GM21528 (cell line): Measurements from ENCODE around the gene CFAP70.
"Not testable (repeated sequence)": the region's sequence is repeated elsewhere in the genome, so short reads cannot be mapped to it uniquely, and the experiment has no call there.

ENCODE experiments used
- ATAC-seq: cut with Tn5 transposase; IDR thresholded peaks from one replicate; pipeline ENCODE4 v1.9.1; 2021; ENCODE audit warnings: mild to moderate bottlenecking, moderate library complexity; ENCODE audit not compliant: unreplicated experiment, low FRiP score

Gene CFAP70

GRCh38 chr10:73340121-73340520 is 18.5 kb downstream of the CFAP70 start:
- no peak for ATAC-seq

DNA sequence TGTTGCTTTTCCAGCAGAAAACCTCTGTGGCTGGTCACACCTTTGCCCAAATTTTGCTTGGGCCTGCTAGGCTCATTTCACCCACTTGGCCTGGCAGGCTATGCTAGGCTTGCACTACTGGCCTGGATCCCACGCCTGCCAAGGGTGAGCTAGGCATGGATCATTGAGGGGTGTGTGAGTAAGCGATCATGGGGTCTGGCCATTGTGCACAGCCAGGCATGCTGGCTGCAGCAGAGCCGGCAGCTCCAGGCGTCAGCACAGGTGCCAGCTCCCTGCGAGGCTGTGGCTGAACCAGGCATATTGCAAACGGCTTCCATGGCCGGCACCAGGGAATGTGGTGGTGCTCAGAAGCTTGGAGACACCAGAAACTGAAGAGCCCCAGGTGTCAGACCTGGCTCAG is 19.2 kb downstream of the CFAP70 start:
- no peak for ATAC-seq

- no peak for ATAC-seq
These were observed 19.8 kb downstream of the CFAP70 start for GRCh38 chr10:73338801-73339368.

GRCh38 chr10:73333202-73333601 is 25.5 kb downstream of the CFAP70 start:
- ATAC-seq = no peak

GRCh38 chr10:73332379-73332778 is 26.3 kb downstream of the CFAP70 start:
- ATAC-seq = no peak

DNA sequence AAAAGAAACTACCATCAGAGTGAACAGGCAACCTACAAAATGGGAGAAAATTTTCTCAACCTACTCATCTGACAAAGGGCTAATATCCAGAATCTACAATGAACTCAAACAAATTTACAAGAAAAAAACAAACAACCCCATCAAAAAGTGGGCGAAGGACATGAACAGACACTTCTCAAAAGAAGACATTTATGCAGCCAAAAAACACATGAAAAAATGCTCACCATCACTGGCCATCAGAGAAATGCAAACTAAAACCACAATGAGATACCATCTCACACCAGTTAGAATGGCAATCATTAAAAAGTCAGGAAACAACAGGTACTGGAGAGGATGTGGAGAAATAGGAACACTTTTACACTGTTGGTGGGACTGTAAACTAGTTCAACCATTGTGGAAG is 30.1 kb downstream of the CFAP70 start:
- not testable (repeated sequence) for ATAC-seq

- not testable (repeated sequence) for ATAC-seq
These were observed 33.4 kb downstream of the CFAP70 start for GRCh38 chr10:73325290-73325689.

DNA sequence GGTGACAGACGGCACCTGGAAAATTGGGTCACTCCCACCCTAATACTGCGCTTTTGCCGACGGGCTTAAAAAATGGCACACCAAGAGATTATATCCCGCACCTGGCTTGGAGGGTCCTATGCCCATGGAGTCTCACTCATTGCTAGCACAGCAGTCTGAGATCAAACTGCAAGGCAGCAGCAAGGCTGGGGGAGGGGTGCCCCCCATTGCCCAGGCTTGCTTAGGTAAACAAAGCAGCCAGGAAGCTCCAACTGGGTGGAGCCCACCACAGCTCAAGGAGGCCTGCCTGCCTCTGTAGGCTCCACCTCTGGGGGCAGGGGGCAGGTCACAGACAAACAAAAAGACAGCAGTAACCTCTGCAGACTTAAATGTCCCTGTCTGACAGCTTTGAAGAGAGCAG is 35.1 kb downstream of the CFAP70 start:
- ATAC-seq = not testable (repeated sequence)

DNA sequence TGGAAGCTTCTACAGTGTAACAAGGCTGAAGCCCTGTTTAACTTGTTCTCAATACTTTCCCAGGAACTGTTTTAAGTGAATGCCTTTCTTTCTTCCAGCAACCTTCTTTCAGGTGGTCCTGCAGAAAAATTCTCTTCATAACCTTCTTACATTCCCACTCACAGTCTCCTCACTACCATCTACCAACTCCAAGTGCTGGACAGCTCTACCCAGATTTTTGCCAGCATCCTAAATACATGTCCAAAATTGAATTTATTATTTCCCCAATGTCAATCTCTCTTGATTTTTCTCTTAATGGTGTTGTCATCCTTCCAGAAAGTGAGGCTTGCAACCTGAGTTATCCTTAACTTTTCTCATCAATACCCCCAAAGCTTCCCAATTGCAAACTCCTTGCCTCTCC is 48.2 kb downstream of the CFAP70 start:
- ATAC-seq = no peak

DNA sequence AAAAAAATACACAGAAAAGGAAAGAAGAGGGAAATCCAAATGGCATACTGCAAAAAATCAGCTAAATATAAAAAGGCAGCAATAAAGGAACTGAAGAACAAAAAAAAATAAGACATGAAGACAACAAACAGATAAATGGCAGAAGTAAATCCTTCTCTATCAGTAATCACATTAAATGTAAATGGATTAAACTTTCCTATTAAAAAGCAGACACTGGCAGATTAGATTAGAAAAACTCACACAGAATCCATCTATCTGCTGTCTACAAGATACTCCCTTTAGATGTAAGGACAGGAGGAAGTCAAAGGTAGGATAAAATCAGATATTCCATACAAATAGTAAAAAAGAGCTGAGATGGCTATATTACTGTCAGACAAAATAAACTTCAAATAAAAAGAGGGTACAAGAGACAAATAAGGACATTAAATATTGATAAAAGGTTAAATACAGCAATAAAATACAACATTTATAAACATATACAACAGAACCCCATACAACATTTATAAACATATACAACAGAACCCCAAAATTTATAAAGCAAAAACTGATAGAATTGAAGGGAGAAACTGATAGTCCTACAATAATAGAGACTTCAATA is 51.4 kb downstream of the CFAP70 start:
- ATAC-seq = no peak

DNA sequence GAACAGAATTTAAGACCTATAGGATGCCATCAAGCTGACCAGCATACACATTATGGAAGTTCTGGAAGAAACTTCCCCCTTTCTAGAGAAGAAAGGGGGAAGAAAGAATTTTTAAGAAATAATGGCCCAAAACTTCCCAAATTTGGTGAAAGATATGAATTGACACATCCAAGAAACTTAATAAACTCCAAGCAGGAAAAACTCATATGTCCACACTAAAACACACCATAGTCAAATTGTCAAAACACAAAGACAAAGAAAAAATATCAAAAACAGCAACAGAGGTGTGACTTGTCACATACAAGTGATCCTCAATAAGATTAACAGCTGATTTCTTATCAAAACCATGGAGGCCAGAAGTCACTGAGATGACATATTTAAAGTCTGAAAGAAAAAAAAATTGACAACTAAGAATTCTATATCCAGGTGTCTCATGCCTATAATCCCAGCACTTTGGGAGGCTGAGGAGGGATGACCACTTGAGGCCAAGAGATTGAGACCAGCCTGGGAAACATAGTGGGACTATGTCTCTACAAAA is 52.4 kb downstream of the CFAP70 start:
- no peak for ATAC-seq

GRCh38 chr10:73296946-73297345 is 61.7 kb downstream of the CFAP70 start:
- ATAC-seq = no peak

- no peak for ATAC-seq
These were observed 65.2 kb downstream of the CFAP70 start for GRCh38 chr10:73293461-73293860.

GRCh38 chr10:73289958-73290357 is 68.7 kb downstream of the CFAP70 start:
- no peak for ATAC-seq

GRCh38 chr10:73287441-73287840 is 71.2 kb downstream of the CFAP70 start:
- no peak for ATAC-seq

DNA sequence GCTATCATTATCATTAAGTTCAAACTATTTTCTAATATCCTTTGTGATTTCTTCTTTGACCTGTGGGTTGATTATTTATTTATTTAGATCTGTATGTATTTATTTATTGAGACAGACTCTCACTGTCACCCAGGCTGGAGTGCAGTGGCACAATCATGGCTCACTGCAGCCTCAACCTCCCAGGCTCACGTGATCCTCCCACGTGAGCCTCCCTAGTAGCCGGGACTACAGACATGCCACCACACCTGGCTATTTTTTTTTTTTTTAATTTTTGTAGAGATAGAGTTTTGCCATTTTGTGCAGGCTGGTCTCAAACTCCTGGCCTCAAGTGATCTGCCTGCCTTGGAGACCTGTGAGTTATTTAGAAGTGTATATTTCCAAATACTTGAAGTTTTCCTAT is 77.6 kb downstream of the CFAP70 start:
- ATAC-seq = no peak

DNA sequence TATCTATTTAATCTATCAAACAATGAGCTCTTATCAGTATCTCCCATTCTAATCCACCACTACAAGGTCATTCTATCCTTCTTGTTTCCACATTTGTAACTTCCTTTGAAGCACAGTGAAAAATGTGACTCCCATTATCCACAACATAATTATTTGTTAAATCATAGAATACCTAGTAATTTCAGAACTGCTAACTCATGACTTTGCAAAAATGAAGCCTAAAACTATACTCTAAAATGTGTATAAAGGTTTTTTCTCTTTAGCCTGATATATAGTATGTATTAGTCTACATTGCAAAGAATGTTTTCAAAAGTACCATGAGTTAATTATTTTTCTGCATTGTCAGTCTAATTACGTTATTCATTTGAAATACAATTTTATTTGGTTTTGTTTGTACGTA is 94.2 kb downstream of the CFAP70 start:
- ATAC-seq = no peak

DNA sequence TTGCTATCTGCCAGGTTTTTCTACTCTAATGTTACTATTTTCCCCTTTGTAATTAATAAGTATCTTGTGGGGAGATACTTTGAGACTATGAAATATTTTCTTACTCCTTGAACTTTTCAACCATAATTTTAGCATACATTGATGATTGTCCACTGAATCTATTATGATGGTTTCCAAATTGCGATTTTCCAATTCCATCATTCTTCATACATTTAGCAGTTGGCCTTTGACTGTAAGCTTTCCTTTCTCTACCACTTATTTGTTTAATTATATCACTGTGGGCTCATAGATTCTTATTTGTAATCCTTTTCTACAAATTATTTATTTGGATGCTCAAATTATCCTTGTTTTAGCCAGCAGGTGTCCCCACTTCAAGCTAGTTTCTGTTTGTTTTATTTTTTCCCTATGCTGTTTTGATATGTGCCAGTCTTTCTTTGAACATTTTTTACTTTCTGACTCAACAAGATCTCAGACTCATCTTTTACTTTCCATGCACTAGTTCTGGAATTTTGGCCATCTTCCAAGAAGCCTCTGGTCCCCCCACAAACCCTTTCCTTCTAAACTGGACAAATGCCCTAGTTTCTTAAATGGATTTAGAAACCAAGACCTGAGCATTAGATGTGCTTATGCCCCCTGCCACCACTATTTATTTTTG is 94.8 kb downstream of the CFAP70 start:
- no peak for ATAC-seq

- ATAC-seq = no peak
These were observed 95.6 kb downstream of the CFAP70 start for GRCh38 chr10:73262880-73263555.

DNA sequence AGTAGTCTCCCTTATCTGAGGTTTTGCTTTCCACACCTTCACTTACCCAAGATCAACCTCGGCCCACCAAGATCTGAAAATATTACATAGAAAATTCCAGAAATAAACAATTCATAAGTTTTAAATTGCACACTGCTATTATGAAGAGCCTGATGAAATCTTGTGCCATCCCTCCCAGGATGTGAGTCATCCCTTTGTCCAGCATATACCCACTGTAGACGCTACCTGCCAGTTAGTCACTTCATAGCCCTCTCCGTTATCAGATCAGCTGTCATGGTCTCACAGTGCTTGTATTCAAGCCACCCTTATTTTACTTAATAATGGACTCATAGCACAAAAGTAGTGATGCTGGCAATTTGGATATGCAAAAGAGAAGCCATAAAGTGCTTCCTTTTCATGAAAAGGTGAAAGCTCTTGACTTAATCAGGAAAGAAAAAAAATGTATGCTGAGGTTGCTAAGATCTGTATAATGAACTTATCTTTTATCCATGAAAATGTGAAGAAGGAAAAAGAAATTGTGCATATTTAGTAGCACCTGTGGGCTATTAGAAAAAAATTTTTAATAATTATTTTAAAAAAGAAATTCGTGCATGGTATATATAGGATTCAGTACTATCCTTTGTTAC is 96.4 kb downstream of the CFAP70 start:
- no peak for ATAC-seq
